HG02884 (cell line): ENCODE results near the gene NEK4.
"Not testable (repeated sequence)": the region's sequence is repeated elsewhere in the genome, so short reads cannot be mapped to it uniquely, and the experiment has no call there.

Source experiments
- ATAC-seq: cut with Tn5 transposase; IDR thresholded peaks from one replicate; pipeline ENCODE4 v1.9.1; 2021; ENCODE audit warnings: mild to moderate bottlenecking, moderate library complexity; ENCODE audit not compliant: unreplicated experiment

The NEK4 gene

DNA sequence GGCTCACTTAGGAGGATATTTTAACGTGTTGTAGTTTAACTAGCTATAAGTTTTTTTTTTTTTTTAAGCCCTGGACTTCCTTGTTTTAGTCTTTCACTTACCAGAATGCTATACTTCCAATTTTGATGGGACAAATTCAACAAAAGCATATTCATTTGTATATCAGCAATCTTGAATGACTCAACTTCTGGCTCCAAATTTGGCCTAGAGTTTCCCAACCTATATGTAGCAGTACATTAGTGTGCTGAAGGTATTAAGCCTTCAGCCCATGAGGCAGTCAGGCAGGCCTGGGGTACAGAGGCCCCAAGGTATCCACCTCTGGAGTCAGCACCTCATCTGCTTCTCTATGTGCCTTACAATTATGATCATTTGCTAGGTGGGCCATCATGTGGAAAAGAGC lies 90.9 kb downstream of the NEK4 start:
- no peak for ATAC-seq

DNA sequence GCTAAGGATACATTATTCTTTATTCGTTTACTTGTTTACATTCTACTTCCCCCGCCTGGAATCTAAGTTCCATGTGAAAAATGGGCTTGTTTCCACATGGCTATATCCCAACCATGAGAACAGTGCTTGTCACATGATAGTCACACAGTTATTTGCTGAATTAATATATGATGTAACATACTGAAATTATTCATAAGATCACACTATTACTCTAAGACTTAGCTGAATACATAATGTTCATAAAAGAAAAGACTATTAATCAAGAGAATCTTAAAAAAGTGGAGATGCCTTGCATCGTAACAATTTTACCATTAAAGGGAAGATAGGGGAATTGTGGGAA lies 91.6 kb downstream of the NEK4 start:
- ATAC-seq = no peak

DNA sequence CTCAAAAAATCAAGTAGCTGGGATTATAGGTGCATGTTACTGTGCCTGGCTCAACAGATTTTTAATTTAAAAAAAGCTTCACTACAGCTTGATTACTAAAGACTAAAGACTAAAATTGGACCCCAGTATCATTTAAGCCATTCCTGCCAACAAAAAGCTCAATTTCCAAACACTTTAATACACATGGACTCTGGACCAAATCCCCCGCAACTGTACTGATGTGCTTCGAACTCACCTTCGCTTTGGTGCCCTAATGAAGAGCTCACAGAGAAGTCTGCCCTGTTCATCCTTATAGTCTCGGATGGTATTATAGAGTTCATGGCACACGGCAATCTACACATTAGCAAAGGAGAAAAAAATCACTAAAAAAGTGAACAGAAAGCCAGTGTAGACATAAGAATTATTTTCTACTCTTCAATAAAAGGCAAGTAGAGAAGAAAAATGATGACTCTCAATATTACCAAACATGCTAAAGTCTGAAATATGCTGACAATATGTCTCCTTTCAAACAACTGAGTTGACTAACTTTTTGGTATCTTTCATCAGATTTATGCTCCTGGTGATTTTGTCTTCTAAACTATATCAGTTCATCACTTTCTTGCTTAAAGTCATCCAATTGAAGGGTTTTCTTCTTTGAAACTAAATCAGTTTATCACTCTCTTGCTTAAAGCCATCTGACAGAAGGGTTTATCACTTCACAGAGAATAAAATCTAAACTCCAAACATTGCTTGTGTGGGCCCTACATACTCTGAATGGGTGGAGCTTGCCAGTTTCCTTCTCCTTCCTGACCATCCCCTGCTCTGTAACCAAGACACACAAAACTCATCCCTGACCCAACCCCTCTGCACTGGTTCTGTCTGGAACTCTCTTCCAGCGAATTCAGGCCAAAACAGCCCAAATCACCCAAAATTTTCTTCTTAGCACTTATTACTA lies 92.2 kb downstream of the NEK4 start:
- no peak for ATAC-seq

DNA sequence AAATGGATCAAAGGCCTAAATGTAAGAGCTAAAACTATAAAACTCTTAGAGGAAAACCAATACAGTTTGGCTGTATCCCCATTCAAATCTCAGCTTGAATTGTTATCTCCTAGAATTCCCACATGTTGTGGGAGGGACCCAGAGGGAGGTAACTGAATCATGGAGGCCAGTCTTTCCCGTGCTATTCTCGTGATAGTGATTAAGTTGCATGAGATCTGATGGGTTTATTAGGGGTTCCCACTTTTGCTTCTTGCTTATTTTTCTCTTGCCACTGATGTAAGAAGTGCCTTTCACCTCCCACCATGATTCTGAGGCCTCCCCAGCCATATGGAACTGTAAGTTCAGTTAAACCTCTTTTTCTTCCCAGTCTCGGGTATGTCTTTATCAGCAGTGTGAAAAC lies 94.5 kb downstream of the NEK4 start:
- ATAC-seq = not testable (repeated sequence)

DNA sequence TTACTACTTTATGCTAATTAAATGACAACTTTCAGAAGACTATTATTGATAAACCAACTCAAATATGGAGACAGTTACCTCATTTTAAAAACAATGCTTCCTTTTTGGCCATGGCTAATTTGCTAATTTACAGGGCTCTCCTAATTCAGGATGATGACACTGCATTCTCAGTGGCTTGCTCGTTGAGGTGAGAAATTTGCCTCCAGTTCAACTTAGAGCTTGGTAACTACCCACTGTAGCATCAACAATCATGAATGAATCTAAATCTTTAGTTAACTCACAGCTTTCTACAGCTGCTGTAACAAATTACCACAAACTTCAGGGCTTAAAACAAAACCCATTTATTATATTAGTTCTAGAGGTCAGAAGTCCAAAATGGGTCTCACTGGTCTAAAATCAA lies 99.1 kb downstream of the NEK4 start:
- ATAC-seq = no peak

DNA sequence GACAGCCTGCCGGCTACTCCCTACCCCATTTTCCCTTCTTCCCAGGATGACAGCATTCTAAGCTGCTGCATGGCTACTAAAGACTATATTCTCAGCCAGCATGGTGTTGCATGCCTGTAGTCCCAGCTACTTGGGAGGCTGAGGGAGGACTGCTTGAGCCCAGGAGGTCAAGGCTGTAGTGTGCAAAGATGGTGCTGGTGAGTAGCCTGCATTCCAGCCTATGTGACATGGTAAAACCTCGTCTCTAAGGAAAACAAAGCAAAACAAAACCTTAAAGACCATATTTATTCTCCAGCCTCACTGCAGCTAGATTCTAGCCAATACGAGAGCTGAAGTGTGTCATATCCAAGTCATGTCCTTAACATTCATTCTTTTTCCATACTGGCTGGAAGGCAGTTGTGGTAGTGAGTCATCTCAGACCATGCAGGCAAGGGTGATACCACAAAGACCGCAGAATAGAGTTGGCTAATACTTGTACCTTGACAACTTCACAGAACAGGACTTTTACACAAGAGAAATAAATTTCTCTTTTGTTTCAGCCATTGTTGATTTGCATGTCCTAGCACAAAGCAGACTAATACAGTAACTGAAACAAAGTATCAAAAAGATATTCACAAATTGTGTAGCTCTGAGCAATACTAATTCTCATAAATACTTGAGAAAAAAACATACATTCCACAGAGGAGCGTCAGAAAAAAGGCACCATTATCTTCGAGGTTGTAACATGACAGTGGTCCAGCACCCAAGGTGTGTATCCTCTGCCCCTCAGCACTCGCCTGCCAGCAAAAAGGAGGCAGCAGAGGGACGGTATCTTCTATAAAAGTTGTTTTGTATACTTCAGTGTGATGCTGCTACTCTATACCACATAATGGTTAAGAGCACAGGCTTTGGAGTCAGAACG lies 99.9 kb downstream of the NEK4 start:
- peak; percentile 75 for ATAC-seq

DNA sequence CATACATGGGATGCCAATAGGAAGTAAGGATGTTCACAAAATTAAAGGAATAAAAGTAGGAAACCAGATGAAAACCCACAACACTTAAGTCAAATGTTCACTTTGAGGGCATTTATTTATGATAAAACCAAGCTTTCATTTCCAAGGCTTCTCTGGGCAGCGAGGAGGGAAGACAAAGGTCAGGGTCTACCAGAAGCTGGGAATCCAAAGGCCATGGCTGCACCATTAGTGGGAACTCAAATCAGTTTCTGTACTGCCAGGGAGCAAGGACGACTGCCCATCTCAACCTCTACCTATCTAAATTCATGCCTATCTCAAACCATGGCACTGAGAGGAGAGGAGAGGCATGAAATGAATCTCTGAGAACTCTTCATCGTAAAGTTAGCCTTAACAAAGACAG lies 107.6 kb downstream of the NEK4 start:
- ATAC-seq = no peak

DNA sequence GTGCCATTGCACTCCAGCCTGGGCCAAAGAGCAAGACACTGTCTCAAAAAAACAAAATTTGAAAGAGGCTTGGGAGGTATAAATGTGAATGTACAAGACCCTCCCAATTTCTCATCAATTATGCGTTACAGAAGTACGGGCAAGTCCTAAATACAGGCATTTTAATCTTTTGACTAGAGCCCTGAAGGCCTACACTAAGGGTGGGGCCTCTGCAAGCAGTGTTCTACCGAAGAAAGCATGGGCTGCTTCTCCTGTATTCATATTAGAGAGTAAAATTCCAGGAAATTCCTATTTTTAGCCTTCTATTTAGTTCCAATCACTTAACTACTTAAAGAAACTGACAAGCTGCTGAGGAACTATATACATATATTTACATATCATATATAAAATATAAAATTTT lies 110.7 kb downstream of the NEK4 start:
- no peak for ATAC-seq
